Measurements from ENCODE around the gene TULP4.

Gene TULP4

DNA sequence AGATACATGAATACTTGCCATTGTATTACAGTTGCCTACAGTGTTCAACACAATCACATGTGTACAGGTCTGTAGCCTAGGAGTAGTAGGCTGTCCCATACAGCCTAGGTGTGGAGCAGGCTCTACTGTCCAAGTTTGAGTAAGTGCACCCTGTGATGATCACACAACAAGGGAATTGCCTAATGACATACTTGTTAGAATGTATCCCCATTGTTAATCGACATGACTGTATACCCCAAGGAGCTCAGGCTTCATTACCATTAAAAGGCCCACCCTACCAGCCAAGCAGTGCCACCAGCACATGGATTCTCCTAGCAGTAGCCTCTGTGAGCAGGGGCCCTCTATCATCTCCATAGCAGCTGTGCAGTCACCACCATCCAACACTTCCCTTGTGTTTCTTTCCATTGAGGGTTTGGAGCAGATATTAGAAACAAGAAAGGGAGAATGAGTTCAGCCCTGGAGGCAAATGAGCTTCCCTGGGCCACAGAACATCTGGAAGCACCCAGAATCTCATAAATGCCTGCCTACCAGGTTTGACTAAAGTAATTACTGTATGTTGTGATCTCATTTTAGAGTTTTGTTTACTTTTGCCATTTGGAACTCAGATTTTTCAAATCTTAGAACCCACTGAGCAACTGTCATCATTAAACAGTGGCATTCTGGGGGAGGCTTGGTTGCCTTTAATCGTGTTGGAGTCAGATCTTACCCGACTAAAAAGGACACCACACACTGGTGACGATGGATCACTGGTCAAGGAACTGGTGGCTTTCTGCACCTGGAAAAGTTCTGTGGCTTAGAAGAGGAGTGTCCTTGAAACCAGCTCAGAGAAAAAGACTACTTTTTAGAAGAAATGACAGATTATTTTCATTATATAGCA is 104.9 kb downstream of the TULP4 start:
- in situ Hi-C loops (cut with MboI; ENCODE audit: low sequenced_read_pairs) = no loop called here

DNA sequence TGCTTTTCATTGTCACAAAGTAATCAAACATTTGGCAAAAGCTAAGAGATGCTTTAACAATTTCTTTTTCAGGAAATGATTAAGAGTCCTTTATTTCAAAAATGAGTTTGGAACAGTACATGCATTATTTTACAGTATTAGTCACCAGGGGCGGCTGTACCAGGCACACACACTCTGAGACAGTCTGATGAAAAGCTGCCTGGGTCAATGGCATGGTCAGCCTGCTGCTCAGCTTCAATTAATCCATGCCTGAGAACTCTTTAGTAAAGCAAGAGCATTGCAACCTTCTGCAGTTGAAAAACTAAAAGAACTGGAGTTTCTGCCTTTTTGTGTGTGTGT is 105.5 kb downstream of the TULP4 start:
- in situ Hi-C loops (cut with MboI; ENCODE audit: low sequenced_read_pairs) = no loop called here

DNA sequence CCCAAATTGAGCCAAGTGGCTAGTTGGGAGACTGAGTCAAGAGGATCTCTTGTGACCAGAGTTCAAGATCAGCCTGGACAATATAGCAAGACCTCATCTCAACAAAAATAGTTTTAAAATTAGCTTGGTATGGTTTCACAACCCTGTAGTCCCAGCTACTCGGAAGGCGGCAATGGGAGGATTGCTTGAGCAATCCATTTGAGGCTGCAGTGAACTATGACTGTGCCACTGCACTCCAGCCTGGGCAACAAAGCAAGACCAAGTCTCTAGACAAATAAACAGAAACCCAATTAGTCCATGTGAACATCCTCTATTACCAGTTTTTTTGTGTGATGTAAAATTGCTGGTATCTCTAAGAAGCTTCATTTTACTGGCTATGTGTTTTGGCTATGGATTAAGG is 106.2 kb downstream of the TULP4 start:
- in situ Hi-C loops (cut with MboI; ENCODE audit: low sequenced_read_pairs) = no loop called here

DNA sequence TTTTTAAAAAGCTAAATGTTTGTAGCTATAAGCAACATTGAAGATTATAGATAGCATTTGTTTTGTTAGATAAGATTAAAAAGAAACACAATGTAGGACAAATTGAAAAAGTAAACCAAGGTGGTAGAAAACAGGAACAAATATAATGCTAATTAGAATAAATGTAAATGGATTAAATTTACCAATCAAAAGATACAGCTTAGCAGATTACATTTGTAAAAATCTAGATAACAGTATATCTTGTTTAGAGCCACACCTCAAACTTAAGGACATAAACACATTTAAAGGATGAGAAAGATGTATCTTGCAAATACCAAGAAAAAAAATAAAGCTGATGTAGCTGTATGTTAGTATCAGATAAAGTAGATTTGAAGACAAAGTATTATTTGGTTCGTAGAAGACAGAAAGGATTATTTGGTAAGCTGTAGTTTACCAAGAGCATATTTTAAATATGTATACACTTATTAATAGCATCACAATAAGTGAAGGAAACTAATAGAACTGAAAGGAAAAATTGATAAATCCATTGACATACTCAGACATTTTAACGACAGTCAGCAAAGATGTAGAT is 107.2 kb downstream of the TULP4 start:
- in situ Hi-C loops (cut with MboI; ENCODE audit: low sequenced_read_pairs) = no loop called here

DNA sequence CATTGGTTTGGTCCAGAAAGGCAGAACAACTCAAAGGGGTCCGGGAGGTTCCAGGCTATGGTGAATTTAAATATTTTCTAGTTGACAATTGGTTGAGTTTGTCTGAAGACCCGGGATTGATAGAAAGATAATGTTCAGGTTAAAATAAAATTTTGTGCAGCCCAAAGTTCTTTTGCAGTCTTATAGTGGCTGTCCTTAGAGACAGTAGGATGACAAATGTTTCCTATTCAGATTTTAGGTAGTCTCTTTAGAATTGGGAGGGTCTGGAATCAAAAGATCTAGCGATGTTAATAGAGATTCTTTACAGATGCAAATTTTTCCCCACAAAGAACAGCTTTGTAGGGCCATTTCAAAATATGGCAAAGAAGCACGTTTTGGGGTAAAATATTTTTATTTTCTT is 109.1 kb downstream of the TULP4 start:
- in situ Hi-C loops (cut with MboI; ENCODE audit: low sequenced_read_pairs) = no loop called here

DNA sequence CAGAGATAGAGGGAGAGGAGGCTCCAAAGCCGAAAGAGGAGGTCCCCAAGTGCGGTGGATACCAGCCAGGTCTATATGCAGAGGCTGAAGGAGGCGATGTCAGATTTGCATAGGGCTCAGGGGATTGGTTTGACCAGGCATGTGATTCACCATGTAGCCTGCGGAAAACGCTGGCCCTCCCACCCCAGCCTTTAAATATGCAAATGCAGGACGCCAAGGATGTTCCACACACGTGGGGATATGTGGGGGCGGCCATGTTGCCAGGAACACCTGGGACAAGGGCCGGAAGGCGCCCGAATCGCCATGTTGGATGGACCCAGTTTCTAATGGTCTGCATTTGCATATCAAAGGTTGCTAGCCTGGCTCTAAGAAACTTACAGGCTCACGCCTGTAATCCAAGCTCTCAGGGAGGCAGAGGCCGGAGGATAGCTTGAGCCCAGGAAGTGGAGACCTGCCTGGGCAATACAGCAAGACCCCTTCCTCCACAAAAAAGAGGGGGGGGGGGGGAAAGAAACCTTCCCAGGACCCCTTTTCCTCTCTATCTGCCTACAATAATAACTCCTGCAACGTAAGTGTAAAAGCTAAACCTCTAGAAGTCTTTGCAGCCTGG is 110.5 kb downstream of the TULP4 start:
- in situ Hi-C loops (cut with MboI; ENCODE audit: low sequenced_read_pairs) = no loop called here

DNA sequence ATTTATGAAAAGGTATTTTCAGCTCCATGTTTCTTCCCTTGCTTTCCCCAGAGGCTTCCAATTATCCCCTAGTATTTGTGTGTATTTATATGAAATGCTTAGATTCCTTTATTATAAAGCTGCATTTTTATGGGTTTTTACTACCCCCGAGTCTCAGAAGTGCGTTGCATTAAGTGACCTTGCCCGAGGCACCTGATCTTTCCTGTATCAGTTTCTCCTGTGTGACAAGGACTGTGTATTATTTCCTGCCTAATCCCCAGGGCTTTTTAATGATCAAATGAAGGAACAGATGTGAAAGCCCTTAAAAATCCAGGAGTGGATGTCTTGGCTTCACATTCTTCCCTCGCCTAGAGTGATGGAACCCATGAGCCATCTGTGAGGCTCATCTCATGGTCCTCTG is 118.8 kb downstream of the TULP4 start:
- in situ Hi-C loops (cut with MboI; ENCODE audit: low sequenced_read_pairs) = no loop called here

DNA sequence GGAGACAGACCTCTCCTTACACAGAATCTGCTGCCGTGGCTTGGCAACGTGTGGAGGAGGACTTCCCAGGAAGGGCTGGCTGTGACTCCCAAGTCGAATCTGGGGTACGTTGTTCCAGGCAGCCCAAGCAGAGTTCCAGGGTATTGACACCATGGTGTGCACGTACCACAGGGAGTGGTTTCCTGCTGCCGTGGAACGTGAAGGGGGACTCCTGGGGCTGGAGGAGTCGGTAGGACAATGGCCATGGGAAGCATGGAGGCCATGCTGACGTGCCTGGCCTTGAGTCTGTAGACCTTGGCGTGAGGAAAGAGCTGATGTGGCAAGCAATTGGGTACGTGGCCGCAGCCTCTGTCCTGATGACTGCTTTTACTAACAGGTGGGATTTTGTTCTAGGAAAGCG is 119.3 kb downstream of the TULP4 start:
- in situ Hi-C loops (cut with MboI; ENCODE audit: low sequenced_read_pairs) = no loop called here

DNA sequence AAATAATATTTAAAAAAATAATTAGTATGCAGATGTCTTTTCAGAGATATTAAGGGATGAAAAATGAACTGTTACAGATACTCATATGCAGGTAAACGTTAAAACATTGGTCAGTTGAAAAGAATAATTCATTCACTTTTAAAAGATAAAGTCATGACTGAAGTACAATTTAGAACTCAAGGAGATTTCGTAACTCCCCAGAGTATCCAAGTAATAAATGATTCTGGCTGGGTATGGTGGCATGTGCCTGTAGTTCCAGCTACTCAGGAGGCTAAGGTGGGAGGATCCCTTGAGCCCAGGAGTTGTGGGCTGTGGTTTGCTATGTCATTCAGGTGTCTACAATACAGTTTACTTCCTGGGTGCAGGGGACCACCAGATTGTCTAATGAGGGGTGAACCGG is 125.3 kb downstream of the TULP4 start:
- in situ Hi-C loops (cut with MboI; ENCODE audit: low sequenced_read_pairs) = no loop called here

DNA sequence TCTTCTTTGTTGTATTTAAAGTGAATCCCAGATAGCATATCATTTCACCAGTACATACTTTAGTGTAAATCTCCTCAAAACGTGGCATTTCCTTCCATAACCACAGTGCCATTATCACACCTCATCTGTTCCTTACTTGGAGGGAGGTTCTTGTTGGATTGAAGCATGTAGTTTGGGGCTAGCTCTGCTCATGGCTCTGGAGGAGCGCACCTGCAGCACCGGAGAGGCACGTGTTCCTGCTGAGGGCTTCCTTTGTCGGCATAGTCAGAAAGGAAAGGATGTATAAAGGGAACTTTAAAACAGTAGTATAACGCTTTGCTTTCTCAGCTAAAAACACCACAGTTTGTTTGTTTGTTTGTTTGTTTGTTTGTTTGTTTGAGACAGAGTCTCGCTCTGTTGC is 126.0 kb downstream of the TULP4 start:
- in situ Hi-C loops (cut with MboI; ENCODE audit: low sequenced_read_pairs) = no loop called here

DNA sequence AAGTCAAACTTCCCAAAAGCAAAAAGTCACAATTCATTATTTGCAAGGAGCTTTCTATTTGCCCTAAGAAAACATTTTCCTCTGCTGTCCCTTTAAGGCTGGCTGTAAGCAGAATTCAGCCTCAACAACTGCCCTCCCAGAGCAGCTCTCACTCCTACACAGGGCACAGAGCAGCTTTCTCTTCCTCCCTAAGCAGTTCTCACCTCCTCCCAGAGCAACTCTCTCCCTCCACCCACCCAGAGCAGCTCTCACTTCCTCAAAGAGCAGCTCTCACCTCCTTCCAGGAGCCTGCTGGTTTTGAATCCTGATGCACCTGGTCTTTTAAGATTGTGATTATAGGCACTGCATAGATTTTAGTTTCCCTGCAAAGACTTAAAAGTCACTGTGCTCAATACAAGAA is 127.0 kb downstream of the TULP4 start:
- in situ Hi-C loops (cut with MboI; ENCODE audit: low sequenced_read_pairs) = no loop called here

DNA sequence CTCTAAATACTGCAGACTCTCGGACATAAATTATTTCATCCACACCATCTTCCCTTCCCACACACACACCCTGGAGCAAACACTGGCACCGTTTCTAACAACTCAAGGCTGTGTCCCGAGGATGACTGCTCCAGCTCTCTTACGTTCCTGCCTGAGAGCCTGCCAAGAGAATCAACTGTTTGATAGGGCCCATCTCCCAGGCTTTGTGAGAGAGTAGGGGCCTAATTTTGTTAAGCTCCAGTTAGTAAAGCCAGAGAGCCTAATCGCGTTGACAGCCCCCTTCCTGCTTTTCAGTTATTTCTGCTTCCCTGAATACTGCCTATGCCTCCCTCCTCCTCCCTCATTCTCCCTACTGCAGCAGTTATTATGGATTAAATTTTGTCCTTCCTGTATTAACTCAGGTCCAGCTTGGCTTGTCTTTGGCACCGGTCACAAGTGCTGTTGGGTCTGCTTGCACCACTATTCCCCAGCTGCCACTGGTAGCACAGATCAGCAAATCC is 129.5 kb downstream of the TULP4 start:
- in situ Hi-C loops (cut with MboI; ENCODE audit: low sequenced_read_pairs) = no loop called here

DNA sequence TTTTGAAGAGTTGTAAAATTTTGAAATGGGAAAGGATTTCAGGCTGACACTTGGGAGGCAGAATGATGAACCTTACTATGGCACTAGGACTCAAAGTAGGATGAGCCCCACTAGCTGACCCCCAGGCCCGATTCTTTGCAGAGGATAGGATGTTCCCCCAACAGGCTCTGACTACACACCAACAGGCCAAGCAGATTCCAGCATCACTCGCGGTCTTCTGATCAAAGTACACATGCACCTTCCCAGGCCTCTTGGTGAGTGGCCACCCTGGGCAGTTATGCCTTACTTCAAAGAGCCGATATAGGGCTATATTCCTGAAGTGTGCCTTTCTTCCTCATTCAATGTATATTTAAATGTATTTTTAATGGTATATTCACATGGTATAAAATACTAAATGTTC is 130.0 kb downstream of the TULP4 start:
- in situ Hi-C loops (cut with MboI; ENCODE audit: low sequenced_read_pairs) = no loop called here

DNA sequence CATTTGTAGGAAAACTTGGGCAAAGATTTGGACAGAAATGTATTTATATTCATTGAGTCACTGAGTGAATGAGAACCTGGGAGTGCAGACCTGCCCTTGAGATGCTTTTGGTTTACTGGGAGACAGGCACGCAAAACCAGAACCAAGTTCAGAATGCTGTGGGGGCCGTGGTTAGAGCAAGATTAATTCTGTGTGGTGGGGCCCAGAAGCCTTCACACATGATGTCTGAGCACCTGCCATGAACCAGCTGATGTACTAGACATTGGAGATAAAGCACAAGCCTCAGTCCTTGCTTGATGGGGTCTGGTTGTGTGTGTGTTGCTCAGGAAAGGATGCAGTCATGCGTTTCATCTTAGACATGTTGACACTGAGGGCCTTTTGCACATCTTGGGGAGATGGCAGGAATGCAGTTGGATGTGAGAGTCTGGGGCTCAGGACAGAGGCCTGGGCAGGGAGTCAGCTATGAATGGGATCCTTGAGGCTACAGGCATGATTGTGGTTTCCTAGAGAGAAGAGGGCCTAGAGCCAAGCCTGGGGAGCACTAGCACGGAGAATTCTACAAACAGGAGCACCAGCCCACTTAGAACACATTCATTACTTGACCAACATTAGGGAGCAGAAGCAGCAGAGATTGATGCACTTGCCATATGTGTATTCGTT is 133.3 kb downstream of the TULP4 start:
- in situ Hi-C loops (cut with MboI; ENCODE audit: low sequenced_read_pairs) = no loop called here

DNA sequence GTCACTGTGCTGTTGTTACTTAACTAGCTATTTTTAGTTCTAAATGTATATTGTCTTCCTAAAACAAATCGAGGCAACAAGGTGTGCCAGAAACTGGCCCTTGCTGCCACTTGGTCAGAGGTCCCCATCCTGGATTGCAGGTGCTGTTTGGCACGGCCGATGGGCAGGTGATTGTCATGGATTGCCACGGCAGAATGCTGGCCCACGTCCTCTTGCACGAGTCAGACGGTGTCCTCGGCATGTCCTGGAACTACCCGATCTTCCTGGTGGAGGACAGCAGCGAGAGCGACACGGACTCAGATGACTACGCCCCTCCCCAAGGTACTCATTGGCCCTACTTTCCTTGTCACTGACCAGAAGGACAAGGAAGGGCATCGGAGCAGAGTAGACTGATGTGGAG is 136.6 kb downstream of the TULP4 start:
- in situ Hi-C loops (cut with MboI; ENCODE audit: low sequenced_read_pairs) = no loop called here

DNA sequence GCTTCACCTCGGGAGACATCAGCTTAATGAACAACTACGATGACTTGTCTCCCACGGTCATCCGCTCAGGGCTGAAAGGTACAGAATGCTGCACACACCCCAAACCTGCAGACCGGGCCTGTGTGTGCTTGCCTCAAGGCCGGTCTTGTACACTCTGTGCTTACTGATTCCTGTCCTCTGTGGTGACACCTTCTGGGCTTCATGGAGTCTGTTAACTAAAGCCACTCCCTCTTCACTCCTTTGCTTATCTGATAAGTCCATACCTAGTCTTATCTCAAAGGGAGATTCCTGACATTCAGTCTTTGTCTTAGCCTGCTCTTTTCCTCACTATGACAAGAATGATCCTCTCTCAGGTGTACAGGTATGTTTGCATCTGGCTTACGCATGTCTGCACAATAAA is 139.9 kb downstream of the TULP4 start:
- in situ Hi-C loops (cut with MboI; ENCODE audit: low sequenced_read_pairs) = no loop called here

DNA sequence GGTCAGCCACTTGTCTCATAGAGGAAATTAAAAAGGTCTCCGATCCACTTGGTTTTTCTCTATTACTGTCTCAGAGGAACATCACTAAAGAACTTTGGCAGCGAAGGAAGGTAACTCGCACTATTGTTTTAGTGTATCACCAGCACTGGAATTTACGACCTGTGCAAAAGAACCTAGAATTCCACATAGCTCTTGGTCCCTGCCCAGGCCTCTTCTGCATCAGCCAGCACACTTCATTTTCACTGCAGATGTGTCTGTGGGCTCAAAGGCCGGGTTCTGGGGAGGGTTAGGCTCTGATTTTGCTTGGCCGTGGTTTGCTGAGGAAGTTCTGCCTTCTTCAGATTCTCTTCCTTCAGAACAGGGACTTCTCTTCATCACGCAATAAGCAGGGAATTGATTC is 144.9 kb downstream of the TULP4 start:
- in situ Hi-C loops (cut with MboI; ENCODE audit: low sequenced_read_pairs) = no loop called here

DNA sequence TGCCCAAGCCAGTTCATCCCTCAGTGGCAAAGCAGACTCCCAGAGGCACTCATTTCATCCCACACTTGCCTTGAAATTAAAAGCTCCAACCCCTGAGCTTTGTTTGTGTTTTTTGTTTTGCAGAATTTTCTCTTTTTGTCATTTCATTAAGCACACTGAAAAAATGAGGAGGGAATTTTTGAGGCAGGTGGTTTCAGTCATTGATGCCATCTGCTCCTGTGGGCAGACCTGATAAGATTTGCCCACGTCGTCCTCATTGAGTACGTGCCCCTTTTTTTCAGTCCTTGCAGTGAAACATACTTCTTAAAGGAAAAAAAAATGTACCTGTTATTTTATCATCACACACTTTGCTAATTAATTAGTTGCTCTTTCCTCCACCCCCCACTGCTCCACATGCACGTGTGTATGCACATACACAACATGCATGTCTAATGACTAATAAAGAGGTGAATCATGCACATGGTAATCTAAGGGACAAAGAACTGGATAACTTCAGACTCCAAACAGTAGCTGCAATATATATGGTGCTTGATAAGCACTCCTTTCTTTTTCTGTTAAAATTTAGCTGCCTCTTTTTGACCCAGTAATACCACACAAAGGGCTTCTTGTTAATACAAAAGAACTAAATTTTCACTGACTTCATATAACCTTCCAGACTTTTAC is 145.5 kb downstream of the TULP4 start:
- in situ Hi-C loops (cut with MboI; ENCODE audit: low sequenced_read_pairs) = no loop called here

DNA sequence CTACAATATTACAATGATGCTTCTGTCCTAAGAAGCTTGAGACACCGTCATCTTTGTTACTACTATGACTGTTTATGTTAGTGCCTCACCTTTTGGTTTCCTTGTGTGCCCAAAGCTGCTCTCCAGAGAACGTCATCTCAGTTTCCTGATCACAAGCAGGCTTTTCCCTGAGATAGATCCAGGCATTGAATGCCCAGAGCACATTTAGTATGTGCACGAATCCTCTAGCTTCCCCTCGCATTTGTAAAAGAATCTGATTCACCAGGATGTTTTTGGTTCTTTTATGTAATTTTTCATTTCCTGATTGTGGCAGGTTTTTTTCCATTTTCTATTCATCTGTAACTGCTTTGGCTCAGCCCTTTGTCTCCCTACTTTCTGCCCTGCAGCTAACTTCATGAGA is 147.5 kb downstream of the TULP4 start:
- in situ Hi-C loops (cut with MboI; ENCODE audit: low sequenced_read_pairs) = no loop called here

DNA sequence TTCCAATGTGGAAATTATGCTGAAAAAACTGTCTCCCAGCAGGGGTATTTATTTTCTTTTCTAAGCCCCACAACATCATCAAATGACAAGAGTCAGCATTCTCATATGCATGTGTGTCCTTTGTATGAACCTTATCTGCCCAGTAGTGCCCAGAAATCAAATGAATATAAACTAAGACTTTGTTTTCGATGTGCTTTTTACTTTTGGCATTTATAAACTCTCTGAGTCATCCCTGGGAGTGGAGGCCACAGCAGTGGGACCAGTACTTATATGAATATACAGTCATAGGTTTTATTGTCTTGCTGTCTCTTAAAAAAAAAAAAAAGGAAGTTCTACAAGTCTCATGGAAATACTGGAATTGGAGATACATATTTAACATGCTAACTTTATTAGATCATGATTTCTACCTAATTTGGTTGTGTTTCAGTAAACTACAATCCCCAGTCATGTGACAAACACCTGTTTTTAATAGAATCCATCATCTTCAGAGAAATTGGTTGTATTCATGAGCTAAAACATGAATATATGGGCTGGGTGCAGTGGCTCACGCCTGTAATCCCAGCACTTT is 148.4 kb downstream of the TULP4 start:
- in situ Hi-C loops (cut with MboI; ENCODE audit: low sequenced_read_pairs) = no loop called here

DNA sequence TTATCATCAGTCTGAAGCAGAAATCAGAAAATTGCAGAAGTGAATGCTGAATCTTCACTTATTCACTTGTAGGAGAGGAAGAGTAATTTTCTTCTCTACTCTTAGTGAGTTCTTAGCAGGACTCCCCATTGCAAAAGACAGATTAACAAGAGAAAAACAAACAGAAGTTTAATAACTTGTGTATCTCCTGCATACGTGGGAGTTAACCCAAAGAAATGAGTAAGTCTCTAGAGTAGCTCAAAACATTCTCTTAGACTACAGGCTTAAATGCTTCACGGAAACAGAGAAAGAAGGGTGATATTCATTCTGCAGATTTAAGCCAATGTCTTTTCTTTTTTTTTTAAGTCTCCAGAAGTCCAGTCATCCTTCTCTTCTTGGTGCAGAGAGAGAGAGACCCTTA is 149.7 kb downstream of the TULP4 start:
- in situ Hi-C loops (cut with MboI; ENCODE audit: low sequenced_read_pairs) = no loop called here
